T1000 (cell line): ENCODE measurements around the gene EBP.
A peak's percentile ranks its signal among the peaks of the same experiment; 100 is the strongest.

Experiments used
- DNase-seq: peaks from one replicate; lab custom pipeline; 2025; ENCODE audit warnings: mixed read lengths; lab: John Stamatoyannopoulos, UW

The EBP gene

DNA sequence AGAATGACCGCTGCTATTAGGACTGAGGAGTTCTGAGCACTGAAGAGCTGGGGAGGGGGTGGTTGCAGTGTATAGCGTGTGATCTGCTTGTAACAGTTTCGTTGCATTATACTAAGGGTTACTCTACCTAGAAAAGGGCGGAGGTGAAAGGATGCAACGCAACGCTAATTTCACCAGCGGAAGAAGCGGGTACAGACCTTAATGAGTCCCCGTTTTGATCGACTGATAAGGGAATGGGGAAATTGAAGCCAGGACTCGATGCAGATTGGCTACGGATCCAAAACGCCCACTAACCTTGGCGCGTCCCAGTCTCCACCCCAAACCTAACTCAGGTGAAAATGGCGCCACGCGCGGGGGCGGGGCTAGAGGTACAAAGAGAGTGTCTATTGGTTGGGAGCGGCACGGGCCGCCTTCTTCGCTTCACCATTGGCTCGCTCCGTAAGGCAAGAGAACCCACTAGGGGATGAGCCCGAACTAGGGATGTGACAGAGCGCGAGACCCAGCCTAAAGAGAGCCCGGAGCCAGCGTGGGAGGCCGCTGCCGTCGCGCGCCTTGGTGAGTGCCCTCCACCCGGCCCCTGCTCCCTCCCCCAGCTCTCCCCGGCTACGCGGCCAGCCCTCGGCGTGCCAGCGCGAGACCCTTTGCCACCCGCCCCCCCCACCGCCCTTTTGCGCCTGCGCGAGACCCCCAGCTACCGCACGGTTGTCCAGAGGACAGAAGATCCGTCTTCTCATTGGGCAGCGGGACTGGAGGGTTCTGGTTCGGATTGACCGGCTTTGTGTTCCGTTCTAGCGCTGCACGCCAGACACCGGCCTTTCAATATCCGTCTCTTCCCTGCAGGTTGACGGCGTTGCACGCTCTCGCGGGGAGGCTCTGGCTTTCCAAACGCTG lies at the start of gene EBP:
TSS of gene EBP (plus strand) at position 456 of the 891 bp plus-strand sequence. CDS start 1,964 bp downstream, outside the sequence.
- DNase-seq = peak; percentile 93

DNA sequence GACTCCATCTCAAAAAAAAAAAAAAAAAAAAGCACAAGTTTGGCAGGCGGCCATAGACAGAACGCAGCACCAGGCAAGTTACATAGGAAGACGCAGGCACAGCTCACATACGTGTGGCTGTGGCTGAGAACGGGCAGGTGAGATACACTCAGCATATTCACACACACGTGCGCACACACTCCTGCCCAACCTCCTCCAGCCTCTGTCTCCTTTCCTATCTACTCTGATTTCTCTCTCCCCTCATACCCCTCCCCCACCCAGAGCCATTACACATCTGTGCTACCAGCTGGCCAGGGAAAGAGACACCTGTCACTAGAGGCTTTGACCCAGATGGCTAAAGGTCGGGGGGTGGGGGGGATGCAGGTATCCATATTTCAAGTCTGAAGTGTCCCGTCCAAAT lies 49.4 kb upstream of the EBP start:
- no peak for DNase-seq

DNA sequence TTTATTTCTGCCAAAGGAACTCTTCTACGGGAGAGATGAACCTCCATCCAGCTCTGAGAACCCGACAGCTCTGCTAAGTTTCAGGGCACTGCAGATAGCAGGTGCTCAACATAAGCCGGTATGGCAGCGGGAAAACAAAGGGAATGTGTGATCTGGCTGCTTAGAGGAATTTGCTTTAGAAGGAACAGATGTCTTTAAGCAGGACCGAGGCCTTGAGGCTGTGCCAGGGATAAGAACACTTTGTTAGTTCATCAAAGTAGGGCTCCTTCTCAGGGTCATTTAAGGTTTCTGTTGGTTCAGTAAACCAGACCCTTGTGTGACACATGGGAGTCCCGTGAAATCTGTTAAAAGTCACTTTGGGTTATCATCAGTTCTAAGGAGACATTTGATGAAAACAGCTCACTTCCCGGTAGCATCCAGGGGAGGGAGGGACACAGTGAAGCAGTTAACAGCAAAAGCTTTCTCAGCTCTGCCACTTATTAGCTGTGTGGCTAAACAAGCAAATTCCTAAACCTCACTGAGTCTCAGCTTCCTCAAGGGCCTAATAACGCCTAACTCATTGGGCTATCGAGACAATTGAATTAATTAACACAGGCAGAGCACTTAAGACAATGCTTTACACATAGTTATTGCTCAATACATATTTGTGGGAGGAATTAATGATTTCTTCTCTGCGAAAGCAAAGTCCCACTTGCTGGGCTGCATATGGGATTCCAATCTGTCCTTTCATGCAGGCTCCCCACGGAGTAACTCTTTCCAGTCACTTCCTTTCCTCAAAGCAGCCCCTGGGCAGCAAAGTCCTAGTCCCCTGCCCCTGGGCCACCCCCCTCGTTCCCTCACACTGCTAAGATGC lies 48.5 kb upstream of the EBP start:
- no peak for DNase-seq

GRCh38 chrX:48473704-48473990 lies 48.0 kb upstream of the EBP start:
- no peak for DNase-seq

DNA sequence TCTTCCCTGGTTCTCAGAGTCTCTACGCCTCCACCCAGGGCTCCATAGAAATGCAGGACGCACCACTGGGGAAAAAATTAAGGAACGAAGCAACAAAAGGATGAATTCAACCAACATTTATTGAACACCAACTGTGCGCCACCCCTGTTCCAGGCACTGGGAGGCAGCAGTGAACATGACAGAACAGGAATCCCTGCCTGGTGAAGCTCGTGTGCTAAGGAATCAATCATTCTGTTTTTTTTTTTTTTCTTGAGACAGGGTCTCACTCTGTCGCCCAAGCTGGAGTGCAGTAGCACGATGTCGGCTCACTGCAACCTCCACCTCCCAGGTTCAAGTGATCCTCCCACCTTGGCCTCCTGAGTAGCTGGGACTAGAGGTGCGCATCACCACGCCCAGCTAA lies 47.5 kb upstream of the EBP start:
- no peak for DNase-seq

DNA sequence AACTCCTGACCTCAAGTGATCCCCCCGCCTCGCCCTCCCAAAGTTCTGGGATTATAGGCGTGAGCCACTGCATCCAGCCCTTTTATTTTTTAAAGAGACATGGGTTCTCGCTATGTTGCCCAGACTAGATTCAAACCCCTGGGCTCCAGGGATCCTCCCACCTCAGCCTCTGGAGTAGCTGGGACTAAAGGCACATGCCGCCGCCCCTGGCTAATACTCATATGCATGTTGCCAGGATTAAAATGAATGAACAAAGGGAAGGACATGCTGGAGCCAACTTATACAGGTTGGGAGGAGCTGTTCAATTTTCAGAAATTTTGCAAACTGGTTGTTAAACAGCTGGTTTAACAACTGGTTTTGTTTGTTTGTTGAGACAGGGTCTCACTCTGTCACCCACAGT lies 47.0 kb upstream of the EBP start:
- DNase-seq = no peak

DNA sequence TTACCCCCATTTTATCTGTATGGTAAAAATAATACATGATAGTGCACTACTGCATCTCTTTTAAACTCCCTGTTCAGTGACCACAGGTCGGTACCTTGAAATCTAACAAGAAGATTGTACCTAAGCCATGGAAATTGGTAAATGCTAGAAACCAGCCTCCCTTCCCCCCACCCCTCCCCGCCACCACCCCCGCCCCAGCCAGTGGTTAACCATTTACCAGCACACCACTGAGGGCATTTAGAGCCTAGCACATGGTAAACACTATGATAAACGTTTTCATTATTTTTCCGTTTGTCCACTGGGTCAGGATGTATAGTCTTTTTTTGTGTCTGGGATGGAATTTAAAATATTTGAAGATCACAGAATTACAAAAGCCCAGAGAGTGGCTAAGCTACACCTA lies 46.3 kb upstream of the EBP start:
- no peak for DNase-seq

- peak; percentile 91 for DNase-seq
These were observed 45.6 kb upstream of the EBP start, which contains the start of gene FTSJ1 for GRCh38 chrX:48475774-48476577. FTSJ1 (plus strand) TSS chrX:48476199; CDS start chrX:48478048, 1,849 bp downstream.

GRCh38 chrX:48476919-48477318 lies 44.7 kb upstream of the EBP start:
- DNase-seq = no peak

DNA sequence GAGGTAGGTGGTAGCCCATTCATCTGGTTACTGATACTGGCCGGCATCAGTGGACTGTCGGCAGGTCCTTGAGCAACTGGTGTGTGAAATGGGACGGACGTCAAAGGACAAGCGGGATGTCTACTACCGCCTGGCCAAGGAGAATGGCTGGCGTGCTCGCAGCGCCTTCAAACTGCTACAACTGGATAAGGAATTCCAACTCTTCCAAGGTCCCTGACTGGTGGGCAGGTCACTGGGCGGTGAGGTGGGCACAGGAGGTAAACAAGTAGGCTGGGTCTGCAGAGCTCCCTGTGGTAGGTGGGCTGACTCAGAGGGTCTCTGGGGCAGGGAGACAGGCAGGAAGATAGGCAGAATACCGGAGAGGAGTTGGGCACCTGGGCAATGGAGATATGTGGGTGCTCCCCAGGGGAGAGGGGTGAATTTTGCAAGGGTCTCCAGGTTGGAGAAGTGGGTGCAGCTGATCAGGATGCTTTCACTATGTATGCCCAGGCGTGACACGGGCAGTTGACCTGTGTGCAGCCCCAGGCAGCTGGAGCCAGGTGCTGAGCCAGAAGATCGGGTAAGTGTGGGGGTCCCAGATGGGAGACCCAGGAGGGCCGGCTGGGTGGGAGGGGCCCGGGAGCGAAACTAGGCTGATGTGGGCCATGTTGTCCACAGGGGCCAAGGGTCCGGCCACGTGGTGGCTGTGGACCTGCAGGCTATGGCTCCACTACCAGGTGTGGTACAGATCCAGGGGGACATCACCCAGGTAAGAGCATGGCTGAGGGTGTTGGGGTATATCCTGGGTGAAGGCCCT lies 43.5 kb upstream of the EBP start:
- DNase-seq = no peak

GRCh38 chrX:48478806-48479205 lies 42.8 kb upstream of the EBP start:
- no peak for DNase-seq

- no peak for DNase-seq
These were observed 41.5 kb upstream of the EBP start for GRCh38 chrX:48480142-48480541.

- no peak for DNase-seq
These were observed 41.0 kb upstream of the EBP start for GRCh38 chrX:48480583-48480982.

DNA sequence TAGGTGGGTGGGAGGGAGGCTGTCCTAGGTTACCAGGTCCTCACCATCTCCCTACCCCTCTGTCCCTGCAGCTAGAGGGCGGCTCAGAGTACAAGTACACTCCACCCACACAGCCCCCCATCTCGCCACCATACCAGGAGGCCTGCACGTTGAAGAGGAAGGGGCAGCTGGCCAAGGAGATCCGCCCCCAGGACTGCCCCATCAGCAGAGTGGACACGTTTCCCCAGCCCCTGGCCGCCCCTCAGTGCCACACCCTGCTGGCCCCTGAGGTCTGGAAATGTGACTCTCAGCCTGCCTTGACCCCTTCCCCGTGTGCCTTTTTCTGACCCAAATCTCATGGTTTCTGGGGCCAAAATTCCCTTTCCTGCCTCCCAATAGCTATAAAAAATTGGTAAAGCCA lies 39.1 kb upstream of the EBP start:
- DNase-seq = no peak

DNA sequence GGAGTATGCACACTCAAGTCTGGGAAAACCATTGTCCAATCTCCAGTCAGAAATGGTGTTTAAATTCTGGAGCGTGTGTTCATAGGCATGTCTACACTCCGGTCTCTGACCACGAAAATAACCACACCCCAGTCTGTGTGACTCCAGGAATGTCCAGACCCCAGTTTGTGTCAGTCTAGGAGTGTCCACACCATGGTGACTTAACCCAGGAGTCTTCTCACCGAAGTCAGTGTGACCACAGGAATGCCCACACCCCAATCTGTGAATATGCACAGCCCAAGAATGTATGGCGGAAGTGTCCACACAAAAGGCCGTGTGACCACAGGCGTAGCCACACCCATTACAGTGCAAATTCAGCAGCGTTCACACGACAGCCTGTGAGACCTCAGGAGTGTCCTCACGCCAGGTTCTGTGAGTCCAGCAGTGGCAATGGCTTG lies 34.2 kb upstream of the EBP start:
- peak; percentile 44 for DNase-seq

GRCh38 chrX:48488034-48488433 lies 33.6 kb upstream of the EBP start:
- no peak for DNase-seq

GRCh38 chrX:48489296-48489695 lies 32.3 kb upstream of the EBP start:
- no peak for DNase-seq

- no peak for DNase-seq
These were observed 31.7 kb upstream of the EBP start for GRCh38 chrX:48489892-48490291.

DNA sequence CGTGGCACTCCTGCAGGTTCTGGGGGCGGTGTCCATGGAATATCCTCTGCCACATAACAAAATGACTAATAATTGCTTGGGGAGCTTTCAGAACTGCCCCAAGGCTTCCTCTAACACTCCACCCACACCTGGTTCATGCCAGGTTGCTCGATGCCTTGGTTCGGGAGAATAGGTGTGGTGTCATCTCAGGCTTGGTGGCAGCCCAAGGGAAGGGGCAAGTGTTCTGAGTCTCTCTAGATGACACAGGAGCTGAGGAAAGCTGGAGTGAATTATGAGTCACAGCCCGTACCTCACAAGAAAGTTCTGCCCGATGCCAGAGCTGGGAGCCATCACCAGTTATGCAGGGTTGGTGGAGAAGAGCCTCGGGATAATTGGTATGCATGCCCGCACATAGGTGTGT lies 30.9 kb upstream of the EBP start:
- DNase-seq = no peak

GRCh38 chrX:48491809-48492208 lies 29.8 kb upstream of the EBP start:
- DNase-seq = no peak

DNA sequence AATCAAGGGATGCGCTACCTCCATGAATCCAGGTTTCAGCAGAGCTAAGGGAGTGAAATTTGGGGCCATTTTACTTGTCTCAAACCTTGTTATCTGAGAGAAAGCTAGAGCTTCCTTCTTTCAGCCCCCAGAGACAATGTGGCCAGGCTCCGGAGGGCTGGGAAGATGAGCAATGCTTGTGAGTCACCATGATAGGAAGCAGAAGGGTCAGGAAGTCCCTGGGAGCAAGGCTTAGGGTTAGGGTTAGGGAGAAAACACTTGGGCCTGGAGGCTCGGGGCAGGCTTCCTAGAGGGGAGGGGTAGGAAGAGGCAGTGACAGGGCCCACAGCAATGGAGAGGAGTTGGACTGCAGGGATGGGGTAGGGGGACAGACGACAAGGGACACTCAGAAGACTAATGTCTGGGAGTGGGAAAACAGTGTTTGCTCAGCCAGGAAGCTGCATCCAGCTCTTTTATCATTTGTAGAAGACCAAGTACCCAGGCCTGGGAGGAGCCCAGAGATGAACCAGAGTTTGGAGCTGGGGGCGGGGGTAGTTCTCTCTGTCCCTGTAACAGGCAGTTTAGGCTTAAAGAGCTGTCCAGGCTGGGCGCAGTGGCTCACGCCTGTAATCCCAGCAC lies 29.2 kb upstream of the EBP start:
- peak; percentile 16 for DNase-seq
